Endodermal cell (in vitro differentiated cells): ENCODE data around the gene ASB10. TPM values are rescaled to one million over a fixed set of nuclear protein-coding genes. Genes with fewer than 3 reads are reported as not detected.
A peak's percentile ranks its signal among the peaks of the same experiment; 100 is the strongest.

Source experiments
- DNase-seq: peaks from one replicate; pipeline ENCODE4 v3.0.0-alpha.2; 2017
- H3K27ac ChIP-seq: 2 replicates; pipeline ENCODE4 v1.5.1; 2013; ENCODE audit warnings: mild to moderate bottlenecking, low read depth, low read length, moderate library complexity
- H3K27me3 ChIP-seq: 2 replicates; pipeline ENCODE4 v1.6.1; 2013; ENCODE audit warnings: mild to moderate bottlenecking, low read length, moderate library complexity; ENCODE audit not compliant: insufficient read depth, control insufficient read depth, poor library complexity, severe bottlenecking
- H3K36me3 ChIP-seq: 2 replicates; pipeline ENCODE4 v1.7.0; 2013; ENCODE audit warnings: mild to moderate bottlenecking, low read length, moderate library complexity; ENCODE audit not compliant: control insufficient read depth, insufficient read depth
- H3K4me1 ChIP-seq: one replicate; pipeline ENCODE4 v1.7.0; 2013; ENCODE audit warnings: low read length; ENCODE audit not compliant: control insufficient read depth, insufficient read depth
- H3K4me3 ChIP-seq: 2 replicates; pipeline ENCODE4 v1.5.1; 2013; ENCODE audit warnings: mild to moderate bottlenecking, low read length, moderate library complexity
- H3K9ac ChIP-seq: 2 replicates; pipeline ENCODE4 v1.6.1; 2013; ENCODE audit warnings: mild to moderate bottlenecking, low read length, moderate library complexity; ENCODE audit not compliant: poor library complexity, severe bottlenecking; ENCODE audit errors: extremely low read depth
- H3K9me3 ChIP-seq: 2 replicates; pipeline ENCODE4 v1.6.1; 2013; ENCODE audit warnings: mild to moderate bottlenecking, low read length, moderate library complexity; ENCODE audit not compliant: control insufficient read depth
- H3K27ac Mint-ChIP-seq: 2 replicates; pipeline ENCODE4 v1.8.0; 2020; ENCODE audit warnings: mixed read lengths
- H3K27me3 Mint-ChIP-seq: 2 replicates; pipeline ENCODE4 v1.8.0; 2021; ENCODE audit warnings: mild to moderate bottlenecking, mixed read lengths; ENCODE audit not compliant: insufficient read depth
- H3K36me3 Mint-ChIP-seq: 2 replicates; pipeline ENCODE4 v1.8.0; 2020; ENCODE audit warnings: low read depth, mixed read lengths
- H3K4me1 Mint-ChIP-seq: 2 replicates; pipeline ENCODE4 v1.8.0; 2020; ENCODE audit warnings: mixed read lengths
- H3K4me3 Mint-ChIP-seq: 2 replicates; pipeline ENCODE4 v1.8.0; 2020; ENCODE audit warnings: mild to moderate bottlenecking, moderate library complexity, mixed read lengths
- H3K9me3 Mint-ChIP-seq: 2 replicates; pipeline ENCODE4 v1.8.0; 2020; ENCODE audit warnings: mild to moderate bottlenecking, mixed read lengths
- CTCF ChIP-seq: fragments of 200-600 bp; sonication (generic); conservative IDR thresholded peaks from 2 replicates; pipeline ENCODE4 v1.5.0; 2021; ENCODE audit warnings: antibody characterized with exemption, mild to moderate bottlenecking
- WGBS, 2 experiments: methylation state at CpG; one replicate each; pipeline versions ENCODE4 v1.1.5 to v1.1.7; 2013; ENCODE audit warnings: missing lambda C conversion rate in 2 of 2, mixed read lengths in 1 of 2; ENCODE audit not compliant: insufficient coverage in 1 of 2, insufficient read length in 1 of 2; 5-methylcytosine and 5-hydroxymethylcytosine counted together
- total RNA-seq, 2 donors: library from RNA; stranded (reverse); fragmentation: NEBNext Ultra II Directional in 1 of 2; extraction: Animal tissue kit (Norgen Biotek cat#: 25700) in 1 of 2; gene quantifications; 2 replicates in 1 of 2; 3 replicates in 1 of 2; pipeline ENCODE4 v1.2.1, GENCODE V29; 2021

Gene ASB10
- total RNA-seq, 2 donors from 2014 or later = not detected

- Mint-ChIP-seq H3K36me3 (peaks cover 9% of the 10 kb centered on the region), H3K4me3 (no peak overlapping the region), H3K4me1 (peaks cover 34% of the 10 kb centered on the region), H3K9me3 (no peaks in the 10 kb centered on the region), H3K27ac (no peak overlapping the region), H3K27me3 (no peaks in the 10 kb centered on the region)
- no peak for DNase-seq
- Histone ChIP-seq H3K27ac (no peak overlapping the region), H3K9me3 (no peaks in the 10 kb centered on the region), H3K36me3 (peaks cover 13% of the 10 kb centered on the region), H3K9ac (no peak overlapping the region), H3K27me3 (no peaks in the 10 kb centered on the region), H3K4me1 (peaks cover 14% of the 10 kb centered on the region), H3K4me3 (no peak overlapping the region)
- TF ChIP-seq CTCF = no peak
- 89 to 100% methylated on average over 1 of the region's 1 CpG for WGBS, 2 experiments
Measured at GRCh38 chr7:151231080-151231479, 44.0 kb upstream of the ASB10 start.

GRCh38 chr7:151229249-151229648, 42.2 kb upstream of the ASB10 start:
- no peaks in the 10 kb centered on the region for H3K27me3 Mint-ChIP-seq
- peaks cover 13% of the 10 kb centered on the region for H3K36me3 Mint-ChIP-seq
- DNase-seq = no peak
- no peaks in the 10 kb centered on the region for H3K9me3 ChIP-seq
- no peak overlapping the region for H3K27ac ChIP-seq
- no peak overlapping the region for H3K9ac ChIP-seq
- H3K4me1 Mint-ChIP-seq = peaks cover 41% of the 10 kb centered on the region
- no peak for TF ChIP-seq CTCF
- H3K36me3 ChIP-seq = peaks cover 14% of the 10 kb centered on the region
- H3K27ac Mint-ChIP-seq = no peak overlapping the region
- no peak overlapping the region for H3K4me3 ChIP-seq
- peaks cover 16% of the 10 kb centered on the region for H3K4me1 ChIP-seq
- no peaks in the 10 kb centered on the region for H3K27me3 ChIP-seq
- H3K9me3 Mint-ChIP-seq = no peaks in the 10 kb centered on the region
- no peak overlapping the region for H3K4me3 Mint-ChIP-seq
- WGBS, 2 experiments = 93 to 94% methylated on average over 7 to 9 of the region's 10 CpGs

- H3K9ac ChIP-seq = peak overlapping the region; percentile 68
- TF ChIP-seq CTCF = no peak
- peaks cover 22% of the 10 kb centered on the region for H3K36me3 Mint-ChIP-seq
- no peaks in the 10 kb centered on the region for H3K27me3 Mint-ChIP-seq
- peaks cover 36% of the 10 kb centered on the region for H3K4me1 Mint-ChIP-seq
- H3K27me3 ChIP-seq = no peaks in the 10 kb centered on the region
- no peaks in the 10 kb centered on the region for H3K9me3 ChIP-seq
- no peaks in the 10 kb centered on the region for H3K9me3 Mint-ChIP-seq
- peak overlapping the region; percentile 99 for H3K27ac Mint-ChIP-seq
- peaks cover 11% of the 10 kb centered on the region for H3K4me1 ChIP-seq
- peaks cover 20% of the 10 kb centered on the region for H3K36me3 ChIP-seq
- H3K4me3 ChIP-seq = peak overlapping the region; percentile 82
- WGBS, 2 experiments = 82 to 85% methylated on average over 10 of the region's 10 CpGs
- peak overlapping the region; percentile 95 for H3K27ac ChIP-seq
- DNase-seq = no peak
- H3K4me3 Mint-ChIP-seq = peak overlapping the region; percentile 97
Measured at GRCh38 chr7:151228024-151228866, 41.2 kb upstream of the ASB10 start.
